ENCODE results near the gene OR5D14.

The OR5D14 gene

GRCh38 chr11:55795256-55795655 is at the start of gene OR5D14:
OR5D14 (plus strand) TSS chr11:55795556; CDS start chr11:55795556, 0 bp downstream.
- DNase-seq, result no peak

- no peak for DNase-seq
These were observed 22.2 kb upstream of the OR5D14 start, which contains the start of gene OR5D13 for GRCh38 chr11:55773138-55773537. OR5D13 (plus strand) TSS chr11:55773438; CDS start chr11:55773438, 0 bp downstream.

DNA sequence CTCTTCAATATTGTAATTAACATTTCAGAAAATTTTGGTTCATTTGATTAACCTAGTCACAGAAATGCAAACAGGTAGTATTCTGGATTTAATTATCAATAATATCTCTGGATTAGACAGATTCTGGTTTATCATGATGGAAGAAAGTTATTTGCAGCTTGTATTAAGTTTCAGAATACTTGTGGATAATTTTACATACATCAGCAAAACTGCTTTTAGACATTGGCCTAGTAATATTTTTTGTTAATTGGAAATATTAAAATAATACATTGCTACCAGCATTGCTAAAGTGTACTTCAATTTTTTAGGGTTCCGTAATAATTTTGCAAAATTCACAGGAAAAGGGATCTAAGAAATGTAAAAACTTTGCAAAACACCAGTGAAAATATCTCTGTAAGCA is 3.8 kb upstream of the OR5D14 start:
- DNase-seq, result no peak

GRCh38 chr11:55793321-55793720 is 2.0 kb upstream of the OR5D14 start:
- DNase-seq, result no peak

DNA sequence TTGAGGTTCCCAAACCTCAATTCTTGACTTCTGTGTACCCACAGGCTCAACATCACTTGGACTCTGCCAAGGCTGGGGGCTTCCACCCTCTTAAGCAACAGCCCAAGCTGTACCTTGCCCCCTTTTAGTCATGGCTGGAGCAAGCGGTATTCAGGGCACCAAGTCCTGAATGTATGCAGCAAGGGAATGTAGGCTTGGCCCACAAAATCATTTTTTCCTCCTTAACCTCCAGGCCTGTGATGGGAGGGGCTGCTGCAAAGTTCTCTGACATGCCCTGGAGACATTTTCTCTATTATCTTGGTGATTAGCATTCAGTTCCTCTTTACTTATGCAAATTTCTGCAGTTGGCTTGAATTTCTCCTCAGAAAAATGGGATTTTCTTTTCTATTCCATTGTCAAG is 10.9 kb downstream of the OR5D14 start:
- DNase-seq, result no peak

DNA sequence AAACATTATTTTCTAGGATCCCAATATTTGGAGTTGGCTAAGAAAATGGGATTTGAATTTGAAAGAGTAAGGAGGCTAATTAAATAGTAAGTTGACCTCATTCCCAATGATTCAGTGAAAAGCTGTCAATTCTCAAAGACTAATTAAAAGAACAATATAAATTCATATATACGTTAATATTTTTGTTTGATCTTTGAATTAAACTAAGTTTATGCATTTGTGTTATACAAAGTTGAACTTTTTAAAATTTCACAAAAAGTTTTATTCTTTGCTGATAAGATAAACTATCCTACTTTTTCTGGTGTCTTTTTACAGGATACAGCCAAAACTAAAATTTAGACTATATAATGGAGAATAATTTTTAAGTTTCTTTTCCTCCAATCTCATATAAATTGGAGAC is 15.7 kb downstream of the OR5D14 start, which contains the start of gene OR5L1:
OR5L1 (plus strand) TSS at position 301 of the 400 bp plus-strand sequence. CDS start 100 bp downstream, outside the sequence.
- DNase-seq, result no peak

- no peak for DNase-seq
These were observed 24.0 kb downstream of the OR5D14 start, which contains the start of gene OR5D18 for GRCh38 chr11:55819330-55819729. OR5D18 (plus strand) TSS chr11:55819630; CDS start chr11:55819630, 0 bp downstream.

DNA sequence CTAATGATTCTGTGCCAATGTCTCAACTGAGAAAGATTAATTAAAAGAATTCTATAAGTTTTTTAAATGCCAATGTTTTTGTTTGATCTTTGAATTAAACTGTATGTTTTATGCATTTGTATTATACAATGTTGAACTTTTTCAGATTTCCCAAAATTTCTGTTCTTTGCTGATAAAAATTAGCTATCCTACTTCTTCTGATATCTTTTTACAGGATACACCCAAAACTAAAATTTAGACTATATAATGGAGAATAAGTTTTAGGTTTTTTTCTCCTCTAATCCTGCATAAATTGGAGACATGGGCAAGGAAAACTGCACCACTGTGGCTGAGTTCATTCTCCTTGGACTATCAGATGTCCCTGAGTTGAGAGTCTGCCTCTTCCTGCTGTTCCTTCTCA is 31.6 kb downstream of the OR5D14 start, which contains the start of gene OR5L2:
OR5L2 (plus strand) TSS at position 301 of the 400 bp plus-strand sequence; CDS start at position 301, 0 bp downstream.
- no peak for DNase-seq

- no peak for DNase-seq
These were observed 43.1 kb downstream of the OR5D14 start, which contains the start of gene OR5D16 for GRCh38 chr11:55838452-55838851. OR5D16 (plus strand) TSS chr11:55838752; CDS start chr11:55838752, 0 bp downstream.
